GM23338 (cell line): ENCODE results near the gene WDR37. TPM values are rescaled to one million over a fixed set of nuclear protein-coding genes. Genes with fewer than 3 reads are reported as not detected.

ENCODE experiments used
- ATAC-seq: fragments of 200-7000 bp; cut with Tn5 transposase; 3 replicates; pipeline ENCODE4 v1.9.1; 2020
- DNase-seq: peaks from one replicate; pipeline ENCODE4 v3.0.0-alpha.2; 2015; ENCODE audit warnings: low spot score
- H2AFZ ChIP-seq: fragments of 200-600 bp; sonication (generic); 2 replicates; pipeline ENCODE4 v1.8.0; 2016; ENCODE audit warnings: antibody characterized with exemption, mild to moderate bottlenecking, moderate library complexity
- H3F3A ChIP-seq: fragments of 200-600 bp; sonication (generic); replicated peaks from 2 replicates; pipeline ENCODE4 v1.8.0; 2017; ENCODE audit warnings: antibody characterized with exemption, mixed run types, low read depth
- H3K27ac ChIP-seq: fragments of 200-600 bp; sonication (generic); 2 replicates; pipeline ENCODE4 v1.6.1; 2016; ENCODE audit warnings: low read depth
- H3K27me3 ChIP-seq: fragments of 200-600 bp; sonication (generic); 2 replicates; pipeline ENCODE4 v1.8.0; 2016; ENCODE audit warnings: mild to moderate bottlenecking, mixed run types, moderate library complexity; ENCODE audit not compliant: insufficient read depth
- H3K36me3 ChIP-seq: fragments of 200-600 bp; sonication (generic); 2 replicates; pipeline ENCODE4 v1.8.0; 2016; ENCODE audit warnings: mild to moderate bottlenecking; ENCODE audit not compliant: insufficient read depth
- H3K4me1 ChIP-seq: fragments of 200-600 bp; sonication (generic); 2 replicates; pipeline ENCODE4 v1.8.0; 2016; ENCODE audit warnings: mild to moderate bottlenecking, moderate library complexity; ENCODE audit not compliant: insufficient read depth
- H3K4me2 ChIP-seq: fragments of 200-600 bp; sonication (generic); 2 replicates; pipeline ENCODE4 v1.7.1; 2017; ENCODE audit warnings: mixed run types
- H3K4me3 ChIP-seq: fragments of 200-600 bp; sonication (generic); 2 replicates; pipeline ENCODE4 v1.6.1; 2016; ENCODE audit warnings: mixed run types
- H3K79me2 ChIP-seq: fragments of 200-600 bp; sonication (generic); replicated peaks from 2 replicates; pipeline ENCODE4 v1.8.0; 2017; ENCODE audit warnings: mild to moderate bottlenecking; ENCODE audit not compliant: insufficient read depth
- H3K9me2 ChIP-seq: fragments of 200-600 bp; sonication (generic); 2 replicates; pipeline ENCODE4 v1.8.0; 2017; ENCODE audit not compliant: insufficient read depth
- H4K20me1 ChIP-seq: fragments of 200-600 bp; sonication (generic); replicated peaks from 2 replicates; pipeline ENCODE4 v1.8.0; 2017; ENCODE audit warnings: mild to moderate bottlenecking; ENCODE audit not compliant: insufficient read depth
- H3K27ac Mint-ChIP-seq: 2 replicates; pipeline ENCODE4 v1.8.0; 2020; ENCODE audit warnings: inconsistent platforms, mild to moderate bottlenecking, moderate library complexity, mixed read lengths
- H3K27me3 Mint-ChIP-seq: 3 replicates; pipeline ENCODE4 v1.8.0; 2022; ENCODE audit warnings: low read depth, mild to moderate bottlenecking, moderate library complexity, mixed read lengths, inconsistent platforms; ENCODE audit not compliant: insufficient read depth, poor library complexity
- H3K36me3 Mint-ChIP-seq: 3 replicates; pipeline ENCODE4 v1.8.0; 2021; ENCODE audit warnings: low read depth, mild to moderate bottlenecking, inconsistent platforms, moderate library complexity, mixed read lengths
- H3K4me1 Mint-ChIP-seq: 3 replicates; pipeline ENCODE4 v1.8.0; 2020; ENCODE audit warnings: mild to moderate bottlenecking, inconsistent platforms, mixed read lengths
- H3K4me3 Mint-ChIP-seq: 3 replicates; pipeline ENCODE4 v1.8.0; 2021; ENCODE audit warnings: moderate library complexity, mild to moderate bottlenecking, inconsistent platforms, mixed read lengths
- H3K9me3 Mint-ChIP-seq: 3 replicates; pipeline ENCODE4 v1.8.0; 2020; ENCODE audit warnings: moderate library complexity, mild to moderate bottlenecking, inconsistent platforms, mixed read lengths
- CREB1 ChIP-seq: fragments of 250-450 bp; sonication (Bioruptor Pico); IDR thresholded peaks from 2 replicates; pipeline ENCODE4 v1.5.0; 2020; ENCODE audit warnings: low read depth, mild to moderate bottlenecking, moderate library complexity
- CTCF ChIP-seq, 2 experiments: fragments of 200-600 bp in 1 of 2; sonication (generic) in 1 of 2; conservative IDR thresholded peaks; 2 replicates each; pipeline versions ENCODE4 v1.5.1 to v1.6.1; 2016 to 2017; ENCODE audit warnings: antibody characterized with exemption in 2 of 2, low read depth in 2 of 2, mild to moderate bottlenecking in 2 of 2, moderate library complexity in 1 of 2
- ETS1 ChIP-seq: IDR thresholded peaks from 2 replicates; pipeline ENCODE4 v1.6.1; 2016; ENCODE audit warnings: antibody characterized with exemption
- EZH2 ChIP-seq: fragments of 200-600 bp; sonication (generic); IDR thresholded peaks from one replicate; pipeline ENCODE4 v1.8.0; 2017; ENCODE audit warnings: antibody characterized with exemption, mild to moderate bottlenecking, low read depth; ENCODE audit not compliant: unreplicated experiment
- EZH2phosphoT487 ChIP-seq: fragments of 200-600 bp; sonication (generic); IDR thresholded peaks from one replicate; pipeline ENCODE4 v1.8.1; 2018; ENCODE audit warnings: antibody characterized with exemption; ENCODE audit not compliant: unreplicated experiment
- JUNB ChIP-seq: IDR thresholded peaks from one replicate; pipeline ENCODE4 v1.6.1; 2016; ENCODE audit warnings: antibody characterized with exemption; ENCODE audit not compliant: unreplicated experiment
- NANOG ChIP-seq: IDR thresholded peaks from 2 replicates; pipeline ENCODE4 v1.6.1; 2016; ENCODE audit warnings: antibody characterized with exemption, borderline replicate concordance
- POLR2AphosphoS5 ChIP-seq: IDR thresholded peaks from 2 replicates; pipeline ENCODE4 v1.6.1; 2016; ENCODE audit warnings: antibody characterized with exemption, low read depth
- REST ChIP-seq: IDR thresholded peaks from one replicate; pipeline ENCODE4 v1.6.1; 2018; ENCODE audit warnings: antibody characterized with exemption; ENCODE audit not compliant: unreplicated experiment
- STAT1 ChIP-seq: IDR thresholded peaks from one replicate; pipeline ENCODE4 v1.6.1; 2016; ENCODE audit warnings: antibody characterized with exemption; ENCODE audit not compliant: unreplicated experiment
- ZNF114 ChIP-seq: fragments of 250-450 bp; sonication (Bioruptor Pico); IDR thresholded peaks from 2 replicates; pipeline ENCODE4 v1.5.0; 2020; ENCODE audit warnings: mild to moderate bottlenecking, moderate library complexity
- ZNF331 ChIP-seq: fragments of 250-450 bp; sonication (Bioruptor Pico); IDR thresholded peaks from 2 replicates; pipeline ENCODE4 v1.5.0; 2020; ENCODE audit warnings: low read depth, mild to moderate bottlenecking, moderate library complexity
- ZNF462 ChIP-seq: fragments of 250-450 bp; sonication (Bioruptor Pico); IDR thresholded peaks from 2 replicates; pipeline ENCODE4 v1.5.0; 2020; ENCODE audit warnings: mild to moderate bottlenecking, moderate library complexity
- polyA plus RNA-seq: library from polyadenylated mRNA; unstranded; fragments of >200 nt; fragmentation: Nextera tagmentation; extraction: Ambion mirVana; gene quantifications from 2 replicates; pipeline ENCODE4 v1.2.1, GENCODE V29; 2016
- total RNA-seq: library from RNA; depleted of rRNA; stranded (reverse); fragments of >200 nt; shearing (Covaris generic); gene quantifications from 2 replicates; pipeline ENCODE4 v1.2.3, GENCODE V29; 2014

WDR37 gene
- total and polyA plus RNA-seq, 2 experiments from 2014 or later: 6.0 to 10.2 TPM

GRCh38 chr10:1115607-1115955 lies 59.4 kb downstream of the WDR37 start:
- Histone ChIP-seq H3K27ac (no peak overlapping the region), H3K36me3 (no peaks in the 10 kb centered on the region; the same call in 1 of the 2 replicates), H3K4me3 (no peak overlapping the region), H4K20me1 (no peaks in the 10 kb centered on the region; the same call in 1 of the 2 replicates), H3K9me2 (peaks cover 5% of the 10 kb centered on the region; the same call in 1 of the 2 replicates), H3K27me3 (no peaks in the 10 kb centered on the region), H3K4me1 (peaks cover 11% of the 10 kb centered on the region), H3F3A (no peaks in the 10 kb centered on the region), H3K4me2 (no peak overlapping the region), H3K79me2 (peaks cover 5% of the 10 kb centered on the region; the same call in 1 of the 2 replicates), H2AFZ (no peak overlapping the region)
- peaks cover 27% of the 10 kb centered on the region for H3K4me1 Mint-ChIP-seq
- H3K27ac Mint-ChIP-seq: 0 out of 2 replicates have a peak overlapping the region, but pooled peaks have one; percentile 35
- H3K4me3 Mint-ChIP-seq: no peak overlapping the region
- ATAC-seq (no peak), DNase-seq (no peak)
- H3K9me3 Mint-ChIP-seq: no peaks in the 10 kb centered on the region
- TF ChIP-seq ZNF462 (CRISPR knock-in tag): no peak
- TF ChIP-seq NANOG: no peak
- TF ChIP-seq REST: no peak
- no peak for TF ChIP-seq CREB1
- no peak for TF ChIP-seq POLR2AphosphoS5
- no peak for TF ChIP-seq CTCF (conservative IDR thresholded peaks at IDR 0.05; ENCODE audit: low read depth in 2 of 2)
- no peak for TF ChIP-seq ZNF114 (CRISPR knock-in tag)
- no peak for TF ChIP-seq EZH2
- TF ChIP-seq STAT1: no peak
- TF ChIP-seq ZNF331 (CRISPR knock-in tag): no peak
- TF ChIP-seq JUNB: no peak
- no peak for TF ChIP-seq ETS1
- TF ChIP-seq EZH2phosphoT487: no peak
- H3K36me3 Mint-ChIP-seq: peaks cover 15% of the 10 kb centered on the region
- peaks cover 4% of the 10 kb centered on the region for H3K27me3 Mint-ChIP-seq
